HCT116 (cell line): ENCODE data around the gene SEC11A. TPM values are rescaled to one million over a fixed set of nuclear protein-coding genes. Genes with fewer than 3 reads are reported as not detected.

Experiments used
- ATAC-seq: fragments of 200-7000 bp; cut with Tn5 transposase; 2 replicates; pipeline ENCODE4 v1.9.1; 2020; ENCODE audit warnings: mild to moderate bottlenecking, moderate library complexity
- BruUV-seq: library from RNA; stranded (reverse); fragments of 400-500 nt; replicated peaks from 2 replicates; lab custom pipeline; 2021; lab: Mats Ljungman, UMichigan
- CTCF ChIA-PET: fragments of 300-600 bp; sonication (Branson Sonifier 250); formaldehyde crosslinking; loops from one replicate; lab custom pipeline; 2021; ENCODE audit warnings: antibody characterized with exemption; lab: Charles Lee
- POLR2A ChIA-PET: fragments of 300-600, 350-600 bp; sonication (Branson Sonifier 250); formaldehyde crosslinking; loops from one replicate; lab custom pipeline; 2021; ENCODE audit warnings: antibody characterized with exemption; lab: Charles Lee
- RAD21 ChIA-PET, 2 experiments: fragments of 300-600 bp; sonication (Branson Sonifier 250); formaldehyde crosslinking; loops; one replicate each; lab custom pipeline; 2023; ENCODE audit warnings: low total read pairs in 2 of 2; ENCODE audit not compliant: uncharacterized antibody in 2 of 2, unreplicated experiment in 2 of 2, low non-redundant PET in 1 of 2; lab: Charles Lee
- DNase-seq: peaks from one replicate; pipeline ENCODE4 v3.0.0-alpha.2; 2010; ENCODE audit warnings: low read depth, low spot score
- H2AFZ ChIP-seq: fragments of 200-600 bp; shearing (Covaris generic), sonication (generic); 2 replicates; pipeline ENCODE4 v1.6.1; 2017; ENCODE audit warnings: low read depth, mixed run types, mixed read lengths, antibody characterized with exemption, low read length; ENCODE audit not compliant: poor library complexity, severe bottlenecking
- H3K27ac ChIP-seq: 2 replicates; pipeline ENCODE4 v1.5.1; 2012; ENCODE audit warnings: low read depth, low read length
- H3K27me3 ChIP-seq: fragments of 200-600 bp; sonication (generic); 2 replicates; pipeline ENCODE4 v1.6.1; 2016; ENCODE audit warnings: mixed run types, low read length, mixed read lengths; ENCODE audit not compliant: insufficient read depth
- H3K36me3 ChIP-seq, 2 experiments: fragments of 200-500 bp in 1 of 2; fragments of 200-600 bp in 1 of 2; sonication (Bioruptor generic) in 1 of 2; sonication (generic) in 1 of 2; 2 replicates each; pipeline versions ENCODE4 v1.5.1 to v1.6.1; 2014 to 2016; ENCODE audit warnings: low read length in 2 of 2, inconsistent platforms in 1 of 2, mixed read lengths in 1 of 2, mixed run types in 1 of 2; ENCODE audit not compliant: insufficient read depth in 2 of 2, control insufficient read depth in 1 of 2
- H3K4me1 ChIP-seq, 2 experiments: fragments of 200-600 bp in 1 of 2; sonication (generic) in 1 of 2; 2 replicates each; pipeline versions ENCODE4 v1.5.1 to v1.6.1; 2012 to 2017; ENCODE audit warnings: low read length in 2 of 2, inconsistent platforms in 1 of 2, mild to moderate bottlenecking in 1 of 2, mixed read lengths in 1 of 2, mixed run types in 1 of 2, moderate library complexity in 1 of 2; ENCODE audit not compliant: insufficient read depth in 2 of 2, control insufficient read depth in 1 of 2
- H3K4me2 ChIP-seq: fragments of 200-600 bp; sonication (generic); 2 replicates; pipeline ENCODE4 v1.6.1; 2017; ENCODE audit warnings: mixed run types, low read length, mixed read lengths
- H3K4me3 ChIP-seq, 2 experiments: fragments of 200-600 bp in 1 of 2; sonication (generic) in 1 of 2; replicated peaks in 1 of 2; 2 replicates each; pipeline ENCODE4 v1.5.1; 2011 to 2016; ENCODE audit warnings: low read length in 2 of 2, control low read depth in 1 of 2, low read depth in 1 of 2, mild to moderate bottlenecking in 1 of 2, mixed read lengths in 1 of 2, mixed run types in 1 of 2
- H3K79me2 ChIP-seq: fragments of 200-600 bp; sonication (generic); 2 replicates; pipeline ENCODE4 v1.6.1; 2017; ENCODE audit warnings: mild to moderate bottlenecking, mixed run types, low read length, moderate library complexity, mixed read lengths; ENCODE audit not compliant: insufficient read depth
- H3K9ac ChIP-seq: fragments of 200-600 bp; sonication (generic); 2 replicates; pipeline ENCODE4 v1.6.1; 2016; ENCODE audit warnings: low read length, mixed read lengths
- H3K9me2 ChIP-seq: fragments of 200-600 bp; sonication (generic), shearing (Covaris generic); 2 replicates; pipeline ENCODE4 v1.6.1; 2017; ENCODE audit warnings: mixed run types, mild to moderate bottlenecking, moderate library complexity; ENCODE audit not compliant: insufficient read depth
- H3K9me3 ChIP-seq, 2 experiments: fragments of 200-500 bp in 1 of 2; fragments of 200-600 bp in 1 of 2; sonication (Bioruptor generic) in 1 of 2; sonication (generic) in 1 of 2; 2 replicates each; pipeline ENCODE4 v1.6.1; 2014 to 2017; ENCODE audit warnings: low read length in 2 of 2, mixed read lengths in 2 of 2, inconsistent platforms in 1 of 2, low read depth in 1 of 2, mild to moderate bottlenecking in 1 of 2, mixed run types in 1 of 2, moderate library complexity in 1 of 2; ENCODE audit not compliant: control insufficient read depth in 1 of 2, insufficient read depth in 1 of 2
- H4K20me1 ChIP-seq: fragments of 200-600 bp; sonication (generic), shearing (Covaris generic); 2 replicates; pipeline ENCODE4 v1.6.1; 2017; ENCODE audit warnings: mixed run types, mild to moderate bottlenecking, moderate library complexity; ENCODE audit not compliant: insufficient read depth
- CTCF ChIP-seq, 3 experiments: fragments of 200-600 bp in 1 of 3; sonication (generic) in 1 of 3; IDR thresholded peaks in 2 of 3; conservative IDR thresholded peaks in 1 of 3; 2 replicates each; pipeline ENCODE4 v1.5.1; 2012 to 2017; ENCODE audit warnings: low read depth in 2 of 3, low read length in 2 of 3, antibody characterized with exemption in 1 of 3, borderline replicate concordance in 1 of 3, control low read depth in 1 of 3, mild to moderate bottlenecking in 1 of 3, mixed read lengths in 1 of 3, mixed run types in 1 of 3, moderate library complexity in 1 of 3; ENCODE audit not compliant: insufficient read depth in 1 of 3
- ELF1 ChIP-seq: IDR thresholded peaks from 2 replicates; pipeline ENCODE4 v1.6.1; 2012; ENCODE audit warnings: low read depth, borderline replicate concordance
- EZH2phosphoT487 ChIP-seq: fragments of 200-600 bp; IDR thresholded peaks from 2 replicates; pipeline ENCODE4 v1.6.1; 2018; ENCODE audit warnings: antibody characterized with exemption, borderline replicate concordance
- MAX ChIP-seq: IDR thresholded peaks from 2 replicates; pipeline ENCODE4 v1.6.1; 2012
- POLR2A ChIP-seq: IDR thresholded peaks from 2 replicates; pipeline ENCODE4 v1.7.0; 2011; ENCODE audit warnings: borderline replicate concordance; ENCODE audit not compliant: insufficient read depth, insufficient read length; ENCODE audit errors: extremely low read depth
- RAD21 ChIP-seq: IDR thresholded peaks from 2 replicates; pipeline ENCODE4 v1.6.1; 2012; ENCODE audit warnings: low read depth, mild to moderate bottlenecking
- SIN3A ChIP-seq: IDR thresholded peaks from 2 replicates; pipeline ENCODE4 v1.6.1; 2012; ENCODE audit warnings: low read depth
- TCF7L2 ChIP-seq: IDR thresholded peaks from 2 replicates; pipeline ENCODE4 v1.7.0; 2011; ENCODE audit warnings: borderline replicate concordance, inconsistent platforms; ENCODE audit not compliant: insufficient read depth, insufficient read length; ENCODE audit errors: extremely low read depth
- ZFX ChIP-seq: fragments of 450-650 bp; IDR thresholded peaks from 2 replicates; pipeline ENCODE4 v1.6.1; 2017
- intact Hi-C: fragments of 100-400 bp; cut with micrococcal nuclease; formaldehyde crosslinking; loops from 2 replicates; pipeline ENCODE4 v1.10.0; 2022
- total RNA-seq: library from RNA; stranded (reverse); gene quantifications from one replicate; pipeline ENCODE4 v1.2.1, GENCODE V29; 2021; ENCODE audit not compliant: unreplicated experiment

SEC11A gene
- total RNA-seq, 1 experiment from 2014 or later: 175 TPM

- TF ChIP-seq TCF7L2 (no peak), RAD21 (no peak), SIN3A (no peak), EZH2phosphoT487 (no peak), CTCF (IDR thresholded peaks at IDR 0.05 in 2 of 3, conservative IDR thresholded peaks at IDR 0.05 in 1 of 3; ENCODE audit: borderline replicate concordance in 1 of 3, insufficient read depth in 1 of 3, low read depth in 2 of 3, low read length in 2 of 3) (no peak), ZFX (no peak)
These were observed 86.9 kb downstream of the SEC11A start (continued) for GRCh38 chr15:84629033-84629432.

GRCh38 chr15:84625123-84625522, 90.8 kb downstream of the SEC11A start:
- Histone ChIP-seq H3K79me2 (no peaks in the 10 kb centered on the region), H3K27me3 (no peaks in the 10 kb centered on the region), H3K9ac (no peak overlapping the region)
- TF ChIP-seq POLR2A (no peak), SIN3A (no peak), MAX (no peak), ELF1 (no peak), TCF7L2 (no peak), RAD21 (no peak)
- TF ChIP-seq, all 23 proteins: peak for 0
- no peak overlapping the region for H3K4me2 ChIP-seq
- no peak overlapping the region for H3K27ac ChIP-seq
- POLR2A ChIA-PET: no interaction called here
- DNase-seq (no peak), ATAC-seq (no peak)
- RAD21 ChIA-PET: no interaction called here
- BruUV-seq: no TSS peak
- peaks cover 0 to 2% of the 10 kb centered on the region in 2 experiments; a peak in 1 of 4 replicates for H3K4me1 ChIP-seq
- H3K36me3 ChIP-seq: peaks cover 8 to 18% of the 10 kb centered on the region in 2 experiments; a peak in 3 of 4 replicates
- no peak overlapping the region for H3K4me3 ChIP-seq
- intact Hi-C loops: no loop called here
- no peak overlapping the region for H2AFZ ChIP-seq
- H4K20me1 ChIP-seq: no peaks in the 10 kb centered on the region
- peaks cover 18 to 20% of the 10 kb centered on the region in 2 experiments; a peak in 3 of 4 replicates for H3K9me3 ChIP-seq
- H3K9me2 ChIP-seq: no peaks in the 10 kb centered on the region
- CTCF ChIA-PET: no interaction called here
